Measurements from ENCODE around the gene SELENOM. TPM values are rescaled to one million over a fixed set of nuclear protein-coding genes. Genes with fewer than 3 reads are reported as not detected.
"Not testable (repeated sequence)": the region's sequence is repeated elsewhere in the genome, so short reads cannot be mapped to it uniquely, and the experiment has no call there.

SELENOM gene
- total RNA-seq, 1 donor from 2014 or later: 33.1 TPM

GRCh38 chr22:31075961-31076360 is 31.4 kb downstream of the SELENOM start:
- DNase-seq: peak; percentile 95

- not testable (repeated sequence) for DNase-seq
These were observed 33.7 kb downstream of the SELENOM start for GRCh38 chr22:31073545-31074145.

- DNase-seq: not testable (repeated sequence)
These were observed 34.2 kb downstream of the SELENOM start for GRCh38 chr22:31073125-31073524.

GRCh38 chr22:31069691-31070314 is 37.6 kb downstream of the SELENOM start:
- DNase-seq: not testable (repeated sequence)

GRCh38 chr22:31068970-31069369 is 38.4 kb downstream of the SELENOM start:
- no peak for DNase-seq

- no peak for DNase-seq
These were observed 43.0 kb downstream of the SELENOM start for GRCh38 chr22:31064369-31064768.

- no peak for DNase-seq
These were observed 44.7 kb downstream of the SELENOM start for GRCh38 chr22:31062566-31063230.

GRCh38 chr22:31059663-31060062 is 47.7 kb downstream of the SELENOM start:
- DNase-seq: not testable (repeated sequence)

- no peak for DNase-seq
These were observed 50.3 kb downstream of the SELENOM start for GRCh38 chr22:31056986-31057599.

- DNase-seq: peak; percentile 95
These were observed 51.7 kb downstream of the SELENOM start for GRCh38 chr22:31055635-31056159.

GRCh38 chr22:31055117-31055634 is 52.2 kb downstream of the SELENOM start:
- DNase-seq: peak; percentile 87

Other genes with a start within 250 kb of the SELENOM start
- gene MORC2, start 138.8 kb downstream of the SELENOM start, total RNA-seq: 17.8 TPM
- gene TUG1, start 138.3 kb downstream of the SELENOM start, total RNA-seq: 85.5 TPM
- 100 TPM for gene SMTN, start 26.2 kb downstream of the SELENOM start, total RNA-seq
- gene INPP5J, start 15.4 kb upstream of the SELENOM start, total RNA-seq: 0.39 TPM
- 0.49 TPM for gene PLA2G3, start 32.9 kb upstream of the SELENOM start, total RNA-seq
- gene RNF185, start 52.6 kb upstream of the SELENOM start, total RNA-seq: 22.0 TPM
- gene LIMK2, start 104.7 kb upstream of the SELENOM start, total RNA-seq: 72.7 TPM
- gene PIK3IP1, start 184.9 kb upstream of the SELENOM start, total RNA-seq: 14.9 TPM
- gene PATZ1, start 238.8 kb upstream of the SELENOM start, total RNA-seq: 10.8 TPM

All from skin of body (tissue), 2 donors.